SK-N-SH (cell line): Measurements from ENCODE around the gene ZNF664. TPM values are rescaled to one million over a fixed set of nuclear protein-coding genes. Genes with fewer than 3 reads are reported as not detected.

Source experiments
- CTCF ChIA-PET: fragments of 300-600, 350-600 bp; formaldehyde crosslinking; extraction: SDS; loops from one replicate; lab custom pipeline; 2021; lab: Yijun Ruan, JAX
- POLR2A ChIA-PET: fragments of 350-600 bp; sonication (Branson Sonifier 250); formaldehyde crosslinking; extraction: SDS; loops from one replicate; lab custom pipeline; 2020; ENCODE audit warnings: antibody characterized with exemption, inconsistent platforms; lab: Yijun Ruan, JAX
- DNase-seq: peaks from one replicate; pipeline ENCODE4 v3.0.0; 2012
- H2AFZ ChIP-seq: fragments of 200-600 bp; sonication (generic); 2 replicates; pipeline ENCODE4 v1.8.1; 2016; ENCODE audit warnings: antibody characterized with exemption, mild to moderate bottlenecking, low read depth
- H3F3A ChIP-seq: fragments of 200-600 bp; sonication (generic); replicated peaks from 2 replicates; pipeline ENCODE3; 2016; ENCODE audit warnings: antibody characterized with exemption, mild to moderate bottlenecking; ENCODE audit not compliant: insufficient read depth
- H3K27ac ChIP-seq, 2 experiments: fragments of 200-500 bp in 1 of 2; fragments of 200-600 bp in 1 of 2; sonication (Bioruptor generic) in 1 of 2; sonication (generic), shearing (Covaris generic) in 1 of 2; 2 replicates each; pipeline versions ENCODE4 v1.5.1 to v1.6.1; 2014 to 2016; ENCODE audit warnings: low read depth in 2 of 2, inconsistent platforms in 1 of 2, low read length in 1 of 2, mild to moderate bottlenecking in 1 of 2, mixed read lengths in 1 of 2
- H3K27me3 ChIP-seq: fragments of 200-600 bp; sonication (generic), shearing (Covaris generic); 2 replicates; pipeline ENCODE4 v1.6.1; 2016; ENCODE audit warnings: mixed run types; ENCODE audit not compliant: insufficient read depth
- H3K36me3 ChIP-seq, 2 experiments: fragments of 200-500 bp in 1 of 2; fragments of 200-600 bp in 1 of 2; sonication (Bioruptor generic) in 1 of 2; sonication (generic) in 1 of 2; replicated peaks in 1 of 2; 2 replicates each; pipeline versions ENCODE3 to v1.5.1; 2014 to 2016; ENCODE audit warnings: low read length in 1 of 2, mild to moderate bottlenecking in 1 of 2; ENCODE audit not compliant: insufficient read depth in 2 of 2, control insufficient read depth in 1 of 2
- H3K4me1 ChIP-seq, 2 experiments: fragments of 200-500 bp in 1 of 2; fragments of 200-600 bp in 1 of 2; sonication (Bioruptor generic) in 1 of 2; sonication (generic), shearing (Covaris generic) in 1 of 2; 2 replicates each; pipeline versions ENCODE4 v1.5.1 to v1.6.1; 2014 to 2016; ENCODE audit warnings: low read depth in 1 of 2, low read length in 1 of 2, mixed run types in 1 of 2; ENCODE audit not compliant: insufficient read depth in 2 of 2, control insufficient read depth in 1 of 2
- H3K4me2 ChIP-seq: fragments of 200-600 bp; sonication (generic), shearing (Covaris generic); 2 replicates; pipeline ENCODE4 v1.6.1; 2017; ENCODE audit warnings: mixed run types
- H3K4me3 ChIP-seq, 2 experiments: fragments of 200-500 bp in 1 of 2; fragments of 200-600 bp in 1 of 2; sonication (Bioruptor generic) in 1 of 2; sonication (generic), shearing (Covaris generic) in 1 of 2; 2 replicates each; pipeline versions ENCODE4 v1.5.1 to v1.8.1; 2014 to 2016; ENCODE audit warnings: low read depth in 2 of 2, inconsistent platforms in 1 of 2, low read length in 1 of 2, mild to moderate bottlenecking in 1 of 2, mixed read lengths in 1 of 2, moderate library complexity in 1 of 2
- H3K79me2 ChIP-seq: fragments of 200-600 bp; sonication (generic); 2 replicates; pipeline ENCODE4 v1.8.1; 2017; ENCODE audit warnings: mild to moderate bottlenecking; ENCODE audit not compliant: insufficient read depth
- H3K9ac ChIP-seq: fragments of 200-600 bp; sonication (generic); 2 replicates; pipeline ENCODE4 v1.6.1; 2017; ENCODE audit warnings: mixed run types
- H3K9me2 ChIP-seq: fragments of 200-600 bp; sonication (generic); 2 replicates; pipeline ENCODE4 v1.6.1; 2017; ENCODE audit warnings: mixed run types
- H3K9me3 ChIP-seq: fragments of 200-600 bp; sonication (generic); 2 replicates; pipeline ENCODE4 v1.6.1; 2017; ENCODE audit warnings: mixed run types, mild to moderate bottlenecking, moderate library complexity
- H4K20me1 ChIP-seq: fragments of 200-600 bp; sonication (generic); 2 replicates; pipeline ENCODE4 v1.6.1; 2017; ENCODE audit warnings: mild to moderate bottlenecking, mixed run types; ENCODE audit not compliant: insufficient read depth
- CTCF ChIP-seq: fragments of 200-600 bp; sonication (generic); IDR thresholded peaks from 2 replicates; pipeline ENCODE4 v1.6.1; 2017; ENCODE audit warnings: antibody characterized with exemption, mild to moderate bottlenecking, moderate library complexity
- ELF1 ChIP-seq: IDR thresholded peaks from 2 replicates; pipeline ENCODE4 v1.4.0; 2012
- EP300 ChIP-seq, 2 experiments: IDR thresholded peaks; 2 replicates each; pipeline versions ENCODE4 v1.4.0 to v1.6.1; 2012; ENCODE audit warnings: borderline replicate concordance in 1 of 2, low read depth in 1 of 2, low read length in 1 of 2
- EZH2phosphoT487 ChIP-seq: fragments of 200-600 bp; sonication (generic); IDR thresholded peaks from 2 replicates; pipeline ENCODE4 v1.6.1; 2017; ENCODE audit warnings: low read depth, mixed run types, mild to moderate bottlenecking, antibody characterized with exemption, moderate library complexity, borderline replicate concordance
- FOXM1 ChIP-seq: IDR thresholded peaks from 2 replicates; pipeline ENCODE4 v1.4.0; 2012; ENCODE audit warnings: low read depth, mild to moderate bottlenecking
- GABPA ChIP-seq: IDR thresholded peaks from 2 replicates; pipeline ENCODE4 v1.4.0; 2012; ENCODE audit warnings: low read depth, mild to moderate bottlenecking
- JUND ChIP-seq: IDR thresholded peaks from 2 replicates; pipeline ENCODE4 v1.4.0; 2012
- MAX ChIP-seq: IDR thresholded peaks from 2 replicates; pipeline ENCODE4 v1.4.0; 2012; ENCODE audit warnings: low read depth
- MEF2A ChIP-seq: IDR thresholded peaks from 2 replicates; pipeline ENCODE4 v1.4.0; 2012; ENCODE audit warnings: low read depth, borderline replicate concordance
- PBX3 ChIP-seq: IDR thresholded peaks from 2 replicates; pipeline ENCODE4; 2012
- REST ChIP-seq: IDR thresholded peaks from 2 replicates; pipeline ENCODE4 v1.6.1; 2012; ENCODE audit warnings: mild to moderate bottlenecking, low read depth, low read length, moderate library complexity
- RFX5 ChIP-seq: IDR thresholded peaks from 2 replicates; pipeline ENCODE4 v1.6.1; 2012; ENCODE audit warnings: mild to moderate bottlenecking, improper control_type of control experiment, low read length
- RXRA ChIP-seq: IDR thresholded peaks from 2 replicates; pipeline ENCODE4 v1.4.0; 2012; ENCODE audit warnings: low read depth, mild to moderate bottlenecking, borderline replicate concordance
- SIN3A ChIP-seq: IDR thresholded peaks from 2 replicates; pipeline ENCODE4 v1.6.1; 2012; ENCODE audit warnings: low read depth, mild to moderate bottlenecking, low read length, moderate library complexity, borderline replicate concordance
- SMC3 ChIP-seq: IDR thresholded peaks from 2 replicates; pipeline ENCODE4 v1.6.1; 2012; ENCODE audit warnings: low read depth, low read length, improper control_type of control experiment
- TCF12 ChIP-seq: IDR thresholded peaks from 2 replicates; pipeline ENCODE4 v1.4.0; 2012
- WGBS: methylation state at CpG from one replicate; pipeline ENCODE4 v1.1.6; 2017; ENCODE audit warnings: low lambda C conversion rate; 5-methylcytosine and 5-hydroxymethylcytosine counted together
- polyA plus RNA-seq, 3 experiments: library from polyadenylated mRNA; depleted of rRNA; stranded (reverse); fragments of >200 nt; gene quantifications; 2 replicates each; pipeline ENCODE4 v1.2.3, GENCODE V29; 2012

Gene ZNF664
- polyA plus RNA-seq, 1 of the 3 experiments (the other 2 are of a cell fraction) = 34.9 TPM

- no peaks in the 10 kb centered on the region for H3K9me3 ChIP-seq
- no peak overlapping the region for H3K27ac ChIP-seq
- H3K36me3 ChIP-seq = no peaks in the 10 kb centered on the region
- H3K4me1 ChIP-seq = no peaks in the 10 kb centered on the region; a peak in 1 of 4 replicates
- CTCF ChIA-PET = no interaction called here
- H2AFZ ChIP-seq = no peak overlapping the region
- WGBS = 61% methylated on average over 4 of the region's 4 CpGs
- H3F3A ChIP-seq = no peaks in the 10 kb centered on the region
- H3K79me2 ChIP-seq = no peaks in the 10 kb centered on the region
- H3K9ac ChIP-seq = no peak overlapping the region
- H3K9me2 ChIP-seq = no peaks in the 10 kb centered on the region
- DNase-seq = no peak
- H4K20me1 ChIP-seq = no peaks in the 10 kb centered on the region
- POLR2A ChIA-PET = no interaction called here
- no peak for TF ChIP-seq ELF1
- H3K4me2 ChIP-seq = no peak overlapping the region
- no peak overlapping the region for H3K4me3 ChIP-seq
- H3K27me3 ChIP-seq = no peaks in the 10 kb centered on the region
These were observed 48.5 kb upstream of the ZNF664 start for GRCh38 chr12:123924539-123924938.

GRCh38 chr12:123928274-123928865 lies 44.6 kb upstream of the ZNF664 start:
- no peaks in the 10 kb centered on the region; a peak in 1 of 4 replicates for H3K4me1 ChIP-seq
- TF ChIP-seq GABPA = no peak
- no peak for TF ChIP-seq ELF1
- no peak for TF ChIP-seq EP300 (IDR thresholded peaks at IDR 0.05; ENCODE audit: borderline replicate concordance in 1 of 2, low read depth in 1 of 2, low read length in 1 of 2)
- H2AFZ ChIP-seq = no peak overlapping the region
- H3K79me2 ChIP-seq = no peaks in the 10 kb centered on the region
- no peak overlapping the region for H3K27ac ChIP-seq
- H3F3A ChIP-seq = no peaks in the 10 kb centered on the region
- H4K20me1 ChIP-seq = no peaks in the 10 kb centered on the region
- no peak overlapping the region for H3K9ac ChIP-seq
- H3K4me2 ChIP-seq = no peak overlapping the region
- no peaks in the 10 kb centered on the region for H3K27me3 ChIP-seq
- H3K9me2 ChIP-seq = no peaks in the 10 kb centered on the region
- no peaks in the 10 kb centered on the region for H3K9me3 ChIP-seq
- 71% methylated on average over 9 of the region's 15 CpGs for WGBS
- POLR2A ChIA-PET = no interaction called here
- no peak for DNase-seq
- no peaks in the 10 kb centered on the region for H3K36me3 ChIP-seq
- H3K4me3 ChIP-seq = no peak overlapping the region
- CTCF ChIA-PET = interaction anchor here (1.3 kb wide), 1 partner anchor 10 kb away, joined by 7 read pairs; no protein-coding TSS in a partner anchor

- Histone ChIP-seq H3K4me2 (no peak overlapping the region), H3K9me3 (no peaks in the 10 kb centered on the region)
- no peak for DNase-seq
- TF ChIP-seq MAX (no peak), FOXM1 (no peak), PBX3 (no peak), SIN3A (no peak), RFX5 (no peak), EZH2phosphoT487 (no peak), GABPA (no peak), MEF2A (no peak), ELF1 (no peak), SMC3 (no peak), REST (no peak), CTCF (no peak), JUND (no peak), TCF12 (no peak), RXRA (no peak)
- TF ChIP-seq, all 33 proteins: peak for 0
- CTCF ChIA-PET = no interaction called here
- no peak overlapping the region for H3K27ac ChIP-seq
- no peaks in the 10 kb centered on the region; a peak in 1 of 4 replicates for H3K4me1 ChIP-seq
- 82% methylated on average over 6 of the region's 7 CpGs for WGBS
- H3K79me2 ChIP-seq = no peaks in the 10 kb centered on the region
- H4K20me1 ChIP-seq = no peaks in the 10 kb centered on the region
- no peaks in the 10 kb centered on the region for H3K9me2 ChIP-seq
- H3K4me3 ChIP-seq = no peak overlapping the region
- H2AFZ ChIP-seq = no peak overlapping the region
- no peaks in the 10 kb centered on the region for H3F3A ChIP-seq
- no peaks in the 10 kb centered on the region for H3K36me3 ChIP-seq
- POLR2A ChIA-PET = no interaction called here
- no peak overlapping the region for H3K9ac ChIP-seq
- H3K27me3 ChIP-seq = no peaks in the 10 kb centered on the region
These were observed 44.1 kb upstream of the ZNF664 start for GRCh38 chr12:123928897-123929296.
